ENCODE data around the gene SMAD3.

Gene SMAD3

DNA sequence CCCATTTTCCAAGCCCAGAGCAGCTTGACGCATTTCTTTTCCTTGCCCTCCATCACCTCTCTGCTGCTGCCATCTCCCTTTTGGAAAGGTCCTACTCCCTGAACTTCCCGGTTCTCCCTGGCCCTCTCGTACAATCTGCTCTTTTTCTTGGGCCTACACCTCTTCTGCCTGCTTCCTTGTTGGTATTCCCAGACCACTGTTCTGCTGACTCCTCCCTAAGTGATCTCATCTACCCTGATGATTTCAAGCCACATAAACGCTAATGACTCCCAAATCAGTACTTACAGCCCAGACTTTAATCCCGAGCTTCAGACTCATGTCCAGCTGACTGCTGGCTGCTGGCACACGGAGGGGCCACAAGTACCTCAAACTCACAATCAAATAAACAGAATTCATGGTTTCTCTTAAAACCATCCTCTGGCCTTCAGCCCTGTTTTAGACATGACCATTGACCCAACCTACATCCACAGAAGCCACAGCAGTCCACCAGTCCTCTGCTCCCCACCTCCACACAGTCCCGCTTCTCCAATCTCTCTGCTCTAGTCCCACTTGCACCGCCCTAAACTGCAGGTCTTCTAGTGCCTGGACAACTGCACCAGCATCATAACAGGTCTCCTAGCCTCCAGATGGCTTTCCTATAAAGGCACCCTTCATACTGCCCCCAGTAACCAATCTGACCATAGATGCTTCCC lies 131.4 kb downstream of the SMAD3 start:
- DNase-seq (ENCODE audit: low read depth in 2 of 2), result no peak

DNA sequence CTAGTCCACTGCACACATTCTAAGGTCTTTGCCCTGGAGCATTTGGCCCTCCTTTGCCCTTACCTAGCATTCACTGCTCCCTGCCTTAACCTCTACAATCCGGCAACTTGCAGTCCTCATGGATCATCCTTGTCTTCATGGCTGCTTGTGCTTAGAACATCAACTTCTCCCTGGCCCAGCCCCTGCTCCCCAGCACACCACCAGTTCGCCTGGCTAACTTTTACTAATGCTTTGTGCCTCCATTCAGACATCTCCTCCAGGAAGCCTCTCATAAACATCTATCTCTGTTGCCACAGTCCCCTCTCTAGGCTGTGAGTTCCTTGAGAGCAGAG lies 131.9 kb downstream of the SMAD3 start:
- DNase-seq (ENCODE audit: low read depth in 2 of 2), result no peak

DNA sequence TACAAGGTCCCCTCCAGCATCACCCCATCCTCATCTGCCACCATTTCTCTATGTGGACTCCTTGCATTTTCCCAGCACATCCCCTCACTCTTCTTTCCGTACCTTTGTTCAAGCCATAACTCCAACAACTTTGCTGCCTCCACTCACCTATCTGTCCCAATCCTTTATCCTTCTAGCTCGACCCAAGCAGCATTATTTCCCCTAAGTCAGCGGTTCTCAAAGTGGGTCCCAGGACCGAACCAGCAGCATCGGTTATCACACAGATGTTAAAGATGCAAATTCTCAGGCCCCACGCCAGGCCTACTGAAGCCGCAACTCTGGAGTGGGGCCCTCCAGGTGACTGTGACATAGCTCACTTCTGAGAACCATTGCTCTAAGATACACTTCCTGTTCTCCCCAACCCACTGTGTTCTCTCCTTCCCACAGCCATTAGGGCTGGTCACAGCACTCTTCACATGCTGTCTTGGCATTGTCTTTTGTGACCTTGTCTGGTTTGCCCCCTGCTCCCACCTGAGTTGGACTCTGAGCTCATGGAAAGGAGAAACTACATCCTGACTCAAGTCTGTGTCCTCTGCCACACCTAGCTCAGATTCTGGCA lies 132.9 kb downstream of the SMAD3 start:
- DNase-seq (ENCODE audit: low read depth in 2 of 2), result no peak

DNA sequence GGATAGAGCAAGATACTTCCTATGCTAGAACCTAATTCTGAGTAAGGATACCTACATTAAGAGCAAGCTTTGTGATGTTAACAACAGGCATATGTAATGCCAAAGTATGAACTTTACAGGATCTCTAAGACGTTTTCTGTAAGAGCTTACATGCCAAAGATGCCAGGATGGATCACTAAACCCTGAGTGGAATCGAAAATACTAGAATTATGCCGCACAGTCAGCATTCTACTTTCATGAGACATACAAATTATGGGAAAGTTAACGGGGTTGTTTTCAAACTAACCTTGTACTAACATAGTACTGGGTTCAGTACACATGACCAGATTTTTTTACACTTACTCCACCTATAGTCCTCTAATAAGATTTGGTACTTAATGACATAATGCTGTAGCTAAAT lies 134.0 kb downstream of the SMAD3 start:
- DNase-seq (ENCODE audit: low read depth in 2 of 2), result no peak

DNA sequence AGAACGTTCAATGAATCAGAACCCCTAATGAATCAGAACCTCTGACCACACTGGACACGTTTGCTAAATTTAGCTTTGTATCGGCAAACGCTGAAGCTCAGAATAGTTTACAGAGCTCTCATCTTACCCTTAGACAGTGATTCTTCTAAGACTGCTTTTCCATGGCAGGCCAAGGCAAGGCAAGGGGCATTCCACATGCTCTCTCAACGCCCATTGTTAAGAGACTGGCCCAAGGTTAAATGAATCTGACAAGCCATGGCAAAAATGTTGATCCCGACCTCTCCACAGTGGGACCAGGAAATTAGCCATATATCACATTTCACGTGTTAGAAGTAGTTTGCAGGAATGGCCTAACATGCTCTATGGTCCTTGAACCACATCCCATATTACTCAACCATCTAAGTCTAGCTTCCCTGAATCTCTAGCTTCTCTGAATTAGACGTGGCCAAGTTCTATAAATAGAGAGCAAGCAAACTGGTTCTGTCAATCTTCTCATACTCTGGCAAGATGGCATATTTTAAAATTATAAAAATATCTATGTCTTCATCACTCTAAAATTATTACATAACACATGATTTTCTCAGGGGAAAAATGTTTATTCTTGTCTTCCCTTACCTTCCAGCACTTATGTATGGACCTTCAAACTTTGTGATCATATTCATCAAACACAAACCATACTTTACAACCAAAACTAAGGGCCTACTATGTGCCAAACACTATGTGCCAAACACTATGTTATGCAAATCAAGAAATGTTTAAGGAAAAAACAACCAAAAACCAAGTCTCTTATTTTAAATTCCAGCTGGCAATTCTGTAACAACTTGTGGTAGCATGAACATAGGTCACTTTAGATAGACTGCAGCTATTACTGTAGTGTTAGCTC lies 134.7 kb downstream of the SMAD3 start:
- no peak for DNase-seq (ENCODE audit: low read depth in 2 of 2)

DNA sequence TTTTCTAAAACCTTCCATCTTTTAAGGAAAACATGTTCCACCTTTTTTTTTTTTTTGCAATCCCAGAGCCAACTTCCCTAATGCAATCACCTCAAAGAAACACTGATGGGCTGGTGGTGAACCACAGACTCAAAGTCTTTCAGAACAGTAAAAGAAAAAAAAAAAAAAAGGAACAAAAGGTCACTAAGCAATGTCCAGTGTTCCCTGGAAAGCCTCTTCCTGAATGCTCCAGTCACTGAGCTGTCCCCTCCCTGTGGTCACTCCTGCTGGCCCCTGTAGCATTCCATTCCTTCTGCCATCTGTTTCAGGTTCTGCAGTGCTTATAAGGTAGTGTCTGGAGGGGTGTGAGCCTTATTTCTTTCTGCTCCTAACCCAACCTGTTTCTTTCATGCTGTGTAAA lies 135.7 kb downstream of the SMAD3 start:
- DNase-seq (ENCODE audit: low read depth in 2 of 2), result no peak

DNA sequence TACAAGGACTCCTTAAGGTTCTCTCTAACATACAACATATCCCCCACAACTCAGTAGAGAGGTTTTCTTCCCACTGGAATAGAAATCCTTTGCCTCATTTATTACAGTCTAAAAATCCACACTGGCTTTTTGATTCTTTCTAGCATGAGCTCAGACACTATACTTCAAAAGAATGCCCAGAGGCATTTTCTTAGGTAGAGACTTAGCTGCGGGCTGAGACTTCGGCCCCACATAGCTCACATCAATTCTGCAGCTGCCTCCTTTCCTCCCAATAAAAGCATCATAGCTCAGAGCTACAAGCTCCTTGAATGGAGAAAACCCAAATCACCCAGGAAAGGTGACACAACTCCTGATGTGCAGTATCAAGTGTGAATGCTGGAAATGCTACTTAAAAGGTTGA lies 136.7 kb downstream of the SMAD3 start:
- DNase-seq (ENCODE audit: low read depth in 2 of 2), result no peak

DNA sequence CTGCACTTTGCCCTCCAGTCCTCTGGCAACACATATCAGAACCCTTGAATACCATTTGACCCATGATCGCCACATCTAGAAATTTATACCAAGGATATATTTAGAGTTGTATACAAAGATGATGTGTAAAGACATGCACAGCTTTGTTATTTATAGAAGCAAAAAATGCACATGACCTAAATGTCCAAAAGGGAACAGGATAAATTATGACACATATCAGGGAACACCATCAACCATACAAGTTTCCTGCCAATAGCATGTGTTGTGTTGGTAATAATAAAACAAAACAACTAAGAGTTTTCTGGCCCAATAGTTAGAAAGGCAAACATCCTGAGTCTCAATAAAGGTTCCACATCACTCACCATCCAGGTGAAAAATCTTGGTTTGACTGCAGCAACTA lies 137.6 kb downstream of the SMAD3 start:
- no peak for DNase-seq (ENCODE audit: low read depth in 2 of 2)

DNA sequence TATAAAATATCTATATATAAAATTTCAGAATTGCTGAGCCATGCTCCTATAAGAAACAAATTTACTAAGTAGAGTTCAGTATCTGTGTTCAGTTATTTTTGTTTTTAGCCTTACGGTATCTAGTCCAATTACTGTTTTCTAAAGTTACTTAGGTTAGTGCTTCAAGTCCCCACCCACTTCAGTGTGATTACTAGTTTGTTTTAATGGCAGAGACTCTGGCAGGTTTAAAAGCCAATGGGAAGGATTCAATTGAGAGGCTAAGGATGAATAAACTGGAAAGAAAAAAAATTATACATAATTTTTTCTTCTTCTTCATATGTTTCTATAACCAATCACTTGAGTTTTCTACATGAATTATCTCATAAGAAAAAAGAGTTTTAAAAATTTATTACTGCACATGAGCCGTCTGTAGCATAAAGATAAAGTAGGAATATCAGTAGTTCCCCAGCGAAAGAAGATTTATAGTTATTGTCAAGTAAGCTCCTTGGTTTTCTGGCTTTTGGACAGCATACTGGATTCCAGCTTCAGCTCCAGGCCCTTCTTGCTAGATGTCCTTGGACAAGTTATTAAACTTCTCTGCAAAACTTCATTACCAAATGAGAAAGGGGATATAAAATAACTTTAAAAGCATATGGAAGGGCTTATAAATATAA lies 142.3 kb downstream of the SMAD3 start:
- no peak for DNase-seq (ENCODE audit: low read depth in 2 of 2)

DNA sequence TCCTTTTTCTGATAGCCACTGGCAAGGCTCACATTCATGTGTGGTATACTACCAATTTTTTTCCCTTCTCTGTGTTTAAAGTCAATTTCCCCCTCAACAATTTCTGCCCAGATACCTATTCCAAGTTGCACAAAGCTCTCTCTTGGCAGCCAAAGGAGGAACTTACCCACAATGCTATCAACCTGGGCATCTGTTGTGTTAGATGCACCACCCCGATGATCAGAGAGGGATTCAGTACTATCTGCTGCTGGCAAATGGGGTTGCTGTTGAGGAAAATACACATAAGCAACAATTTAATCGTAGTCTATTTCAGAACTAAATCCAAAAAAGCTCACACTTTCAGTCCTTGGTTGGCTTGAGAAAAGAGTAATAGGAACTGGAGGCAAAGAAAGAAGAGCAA lies 143.0 kb downstream of the SMAD3 start:
- DNase-seq (ENCODE audit: low read depth in 2 of 2), result no peak

DNA sequence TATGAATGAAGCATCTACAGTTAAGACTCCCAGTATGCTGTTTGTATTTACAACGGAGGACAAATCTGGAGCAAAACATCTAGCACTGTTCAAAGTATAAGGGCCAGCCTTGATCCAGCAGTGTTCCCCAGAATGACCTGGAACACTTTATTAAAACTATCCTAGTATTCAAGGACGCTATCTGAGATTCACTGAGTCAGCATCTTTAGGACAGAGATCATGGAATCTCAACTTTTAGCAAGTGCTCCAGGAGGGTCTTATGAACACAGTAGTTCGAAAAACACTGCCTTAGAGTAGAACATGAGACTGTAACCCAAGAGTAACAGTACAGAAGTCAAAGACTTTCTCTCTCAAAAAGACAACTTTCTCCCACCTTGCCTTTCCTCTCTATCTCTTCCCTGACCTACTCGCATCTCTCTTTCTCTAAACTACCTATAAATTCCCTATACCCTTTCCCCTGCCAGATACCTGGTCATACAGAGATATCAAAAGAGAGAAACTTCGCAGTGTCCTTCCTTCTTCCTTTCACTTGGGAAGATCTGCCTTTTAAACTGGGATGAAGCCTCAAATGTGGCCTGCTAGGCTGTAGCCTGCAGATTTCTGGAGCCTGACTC lies 145.3 kb downstream of the SMAD3 start:
- no peak for DNase-seq (ENCODE audit: low read depth in 2 of 2)

DNA sequence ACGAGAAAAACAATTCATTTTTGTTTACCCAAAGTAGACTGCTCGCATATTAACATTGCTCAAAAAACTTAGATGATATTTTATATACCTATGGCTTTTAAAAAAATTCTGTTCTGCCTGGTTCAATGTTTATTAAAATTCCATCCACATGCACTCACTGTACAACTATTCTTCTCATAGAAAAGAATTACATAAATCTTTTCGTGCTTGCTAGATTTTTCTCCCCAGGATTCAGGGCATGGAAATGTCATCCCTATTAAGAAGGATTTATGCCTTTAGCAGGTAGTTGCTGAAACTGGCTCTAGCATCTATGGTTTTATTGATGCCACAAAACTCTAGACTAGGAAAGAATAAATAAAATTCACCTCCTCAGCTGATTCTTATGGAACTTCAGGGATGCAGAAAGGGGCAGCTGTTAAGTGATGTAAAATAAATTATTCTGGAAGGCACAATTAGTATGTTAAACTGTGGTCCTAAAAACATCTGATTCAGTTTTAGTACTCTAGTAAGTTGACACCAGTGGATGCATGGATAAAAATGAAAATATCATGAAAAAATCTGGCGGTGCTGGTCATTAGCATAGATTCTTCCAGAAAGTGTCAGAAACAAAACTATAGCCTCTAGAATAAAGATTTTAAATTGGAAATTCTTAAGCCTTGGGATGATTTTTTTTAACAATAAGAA lies 147.4 kb downstream of the SMAD3 start:
- no peak for DNase-seq (ENCODE audit: low read depth in 2 of 2)

DNA sequence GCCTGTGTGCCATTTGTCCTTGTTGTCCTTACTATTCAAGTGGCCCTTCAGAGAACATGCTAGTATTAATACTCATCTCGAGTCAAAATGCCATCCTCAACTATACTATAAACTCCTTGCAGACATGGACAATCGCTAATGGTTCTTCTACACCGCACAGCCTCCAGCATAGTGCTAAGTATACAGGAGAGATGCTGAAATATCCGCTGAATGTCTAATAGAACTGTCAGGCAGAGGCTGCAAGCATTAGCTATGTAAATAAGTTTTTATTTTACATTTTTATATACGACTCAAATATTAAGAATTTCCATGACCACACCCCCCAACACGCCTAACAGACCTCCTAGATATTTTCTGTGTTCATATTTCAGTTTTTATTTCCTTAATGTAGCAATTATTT lies 149.7 kb downstream of the SMAD3 start:
- DNase-seq (ENCODE audit: low read depth in 2 of 2), result no peak

DNA sequence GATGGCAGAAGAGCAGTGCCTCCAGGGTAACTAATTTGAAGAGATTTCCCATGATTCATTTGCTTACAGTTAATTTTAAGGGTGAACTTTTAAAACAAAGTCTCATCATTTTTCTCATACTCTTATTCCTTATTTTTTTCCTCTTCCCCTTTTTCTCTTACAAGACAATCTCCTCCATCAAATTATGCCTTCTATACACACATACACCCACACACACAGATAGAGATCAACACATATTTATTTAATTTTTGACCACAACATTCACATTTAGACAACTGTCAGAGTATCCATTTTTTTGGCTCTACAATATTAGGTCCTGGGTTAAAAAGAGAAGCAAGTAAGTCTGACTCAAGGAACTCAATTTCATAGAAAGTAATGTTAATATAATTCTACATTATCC lies 151.5 kb downstream of the SMAD3 start:
- DNase-seq (ENCODE audit: low read depth in 2 of 2), result no peak

DNA sequence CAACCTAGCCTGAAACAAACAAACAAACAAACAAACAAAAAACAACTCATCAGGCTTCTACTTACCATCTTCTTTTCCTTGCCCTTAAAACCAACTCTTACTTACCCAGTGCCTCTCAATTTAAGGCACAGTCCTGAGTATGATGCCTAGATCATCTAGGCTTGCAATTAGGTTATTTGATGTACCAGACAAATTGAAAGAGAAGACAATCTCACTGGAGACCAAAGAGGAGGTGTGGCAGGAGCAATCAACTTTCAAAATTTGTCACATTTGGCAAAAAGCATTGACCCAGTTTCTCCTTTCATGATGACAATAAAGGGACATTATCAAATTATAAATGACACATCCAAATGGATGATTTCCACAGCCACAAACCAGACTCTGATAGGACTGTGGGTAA lies 153.0 kb downstream of the SMAD3 start:
- no peak for DNase-seq (ENCODE audit: low read depth in 2 of 2)

DNA sequence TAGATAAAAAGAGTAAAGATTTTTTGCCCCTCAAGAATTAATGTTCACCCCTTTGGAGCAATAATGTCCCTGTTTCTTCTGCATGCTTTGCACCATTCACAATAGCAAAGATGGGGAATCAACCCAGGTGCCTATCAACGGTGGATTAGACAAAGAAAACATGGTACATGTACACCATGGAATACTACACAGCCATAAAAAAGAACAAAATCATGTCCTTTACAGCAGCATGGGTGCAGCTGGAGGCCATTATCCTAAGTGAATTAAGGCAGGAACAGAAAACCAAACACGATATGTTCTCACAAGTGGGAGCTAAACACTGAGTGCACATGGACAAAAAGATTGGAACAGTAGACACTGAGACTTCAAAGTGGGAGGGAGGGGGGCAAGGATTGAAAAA lies 153.9 kb downstream of the SMAD3 start:
- DNase-seq (ENCODE audit: low read depth in 2 of 2), result no peak

DNA sequence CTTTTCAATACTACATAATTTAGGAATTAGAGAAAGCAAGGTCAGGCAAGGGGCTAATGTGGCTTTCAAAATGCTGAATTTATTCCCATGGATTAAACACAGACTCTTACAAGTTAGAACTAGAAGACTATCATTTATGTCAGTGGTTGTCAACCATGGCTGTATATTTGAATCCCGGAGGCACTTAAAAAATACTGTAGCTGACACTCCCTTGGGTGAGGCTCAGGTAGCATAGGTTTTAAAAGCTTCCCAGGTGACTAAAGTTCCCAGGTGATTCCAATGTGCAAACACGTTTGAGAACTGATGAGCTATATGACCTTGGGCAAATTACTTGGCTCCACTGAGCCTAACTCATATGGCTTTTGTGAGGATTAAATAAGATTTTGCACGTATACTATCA lies 159.5 kb downstream of the SMAD3 start:
- DNase-seq (ENCODE audit: low read depth in 2 of 2), result no peak

DNA sequence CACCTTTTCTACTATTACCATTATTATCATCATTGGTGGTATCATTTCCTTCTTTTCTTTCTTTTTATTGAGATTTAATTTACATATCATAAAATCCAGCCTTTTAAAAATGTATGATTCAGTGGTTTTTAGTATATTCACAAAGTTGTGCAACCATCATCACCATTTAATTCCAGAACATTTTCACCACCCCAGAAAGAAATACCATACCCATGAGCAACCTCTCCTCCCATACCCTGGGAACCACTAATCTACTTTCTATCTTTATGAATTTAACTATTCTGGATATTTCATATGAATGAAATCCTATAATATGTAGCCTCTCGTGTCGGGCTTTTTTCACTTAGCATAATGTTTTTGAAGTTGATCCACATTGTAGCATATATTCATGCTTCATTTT lies 159.9 kb downstream of the SMAD3 start:
- no peak for DNase-seq (ENCODE audit: low read depth in 2 of 2)

DNA sequence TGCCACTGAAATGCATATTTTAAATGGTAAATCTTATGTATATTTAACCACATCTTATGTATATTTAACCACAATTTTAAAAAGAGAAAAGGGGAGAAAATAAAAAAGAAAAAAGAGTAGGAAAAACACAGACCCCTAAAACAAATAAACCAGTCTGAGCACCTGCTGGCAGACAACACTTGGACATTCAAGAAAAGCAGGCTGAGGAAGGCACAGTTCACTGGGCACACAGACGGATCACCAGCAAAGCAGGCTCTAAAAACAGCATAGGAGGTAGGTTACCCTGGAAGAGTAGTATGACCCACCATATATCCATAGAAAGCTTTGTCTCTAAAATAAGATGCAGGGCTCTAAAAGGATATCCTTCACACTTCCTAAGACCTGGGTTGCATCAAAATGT lies 162.0 kb downstream of the SMAD3 start:
- no peak for DNase-seq (ENCODE audit: low read depth in 2 of 2)

DNA sequence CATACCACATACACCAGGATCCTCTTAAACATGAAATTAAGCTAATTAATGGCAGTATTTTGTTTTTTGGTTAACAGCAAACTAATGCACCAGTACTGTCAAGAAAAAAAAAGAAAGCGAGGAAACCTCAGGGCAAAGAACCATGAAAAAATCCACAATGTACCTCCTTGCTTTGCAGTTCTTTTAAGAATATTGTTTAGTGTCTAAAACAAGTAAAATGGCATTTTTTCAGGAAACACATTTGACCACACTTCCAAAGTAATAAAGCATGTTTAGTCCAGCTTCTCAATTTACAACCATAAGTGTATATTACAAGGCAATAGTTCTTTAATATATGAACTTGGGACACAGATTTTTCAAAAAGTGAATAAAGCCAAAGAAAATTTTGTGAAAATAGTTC lies 162.4 kb downstream of the SMAD3 start:
- DNase-seq (ENCODE audit: low read depth in 2 of 2), result no peak

DNA sequence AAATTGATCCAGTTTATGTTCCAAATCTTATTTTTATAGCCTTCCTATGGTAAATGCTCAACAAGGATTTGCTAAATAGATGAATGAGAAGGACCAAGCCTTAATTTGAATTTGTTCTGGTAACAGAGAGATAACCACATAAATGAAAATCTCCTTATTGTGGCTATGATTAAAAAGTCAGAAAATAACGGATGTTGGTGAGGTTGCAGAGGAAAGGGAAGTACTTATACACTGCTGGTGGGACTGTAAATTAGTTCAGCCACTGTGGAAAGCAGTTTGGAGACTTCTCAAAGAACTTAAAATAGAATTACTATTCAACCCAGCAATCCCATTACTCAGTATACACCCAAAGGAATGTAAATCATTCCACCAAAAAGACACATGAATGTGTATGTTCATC lies 162.9 kb downstream of the SMAD3 start:
- DNase-seq (ENCODE audit: low read depth in 2 of 2), result no peak

DNA sequence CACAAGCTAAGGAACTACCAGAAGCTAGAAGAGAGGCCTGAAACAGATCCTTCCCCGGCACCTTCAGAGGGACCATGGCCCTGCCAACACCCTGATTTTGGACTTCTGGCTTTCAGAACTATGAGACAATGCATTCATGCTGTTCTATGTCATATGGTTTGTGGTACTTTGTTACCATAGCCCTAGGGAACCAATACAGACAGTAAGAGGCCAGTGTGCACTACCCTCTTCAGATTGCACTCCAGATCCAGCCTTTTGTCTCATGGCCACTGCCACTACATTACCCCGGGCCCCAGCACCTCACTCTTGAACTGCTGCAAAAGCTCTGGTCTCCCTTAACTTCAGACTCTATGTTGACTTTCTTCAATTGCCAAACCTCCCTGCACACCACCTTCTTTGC lies 165.1 kb downstream of the SMAD3 start:
- DNase-seq (ENCODE audit: low read depth in 2 of 2), result no peak
